Rectal smooth muscle tissue (tissue), 1 donor: ENCODE data around the gene NPAS2.
A peak's percentile ranks its signal among the peaks of the same experiment; 100 is the strongest.

Source experiments
- H3K27ac ChIP-seq: one replicate; pipeline ENCODE4 v1.7.0; 2013; ENCODE audit warnings: low read depth, low read length, inconsistent platforms
- H3K27me3 ChIP-seq: one replicate; pipeline ENCODE4 v1.7.0; 2013; ENCODE audit warnings: low read length; ENCODE audit not compliant: control insufficient read depth, insufficient read depth
- H3K36me3 ChIP-seq: one replicate; pipeline ENCODE4 v1.7.0; 2013; ENCODE audit warnings: low read length; ENCODE audit not compliant: control insufficient read depth, insufficient read depth
- H3K4me1 ChIP-seq: one replicate; pipeline ENCODE4 v1.7.0; 2013; ENCODE audit warnings: low read length; ENCODE audit not compliant: control insufficient read depth, insufficient read depth
- H3K4me3 ChIP-seq: one replicate; pipeline ENCODE4 v1.7.0; 2013; ENCODE audit warnings: low read length
- H3K9ac ChIP-seq: one replicate; pipeline ENCODE4 v1.7.0; 2013; ENCODE audit warnings: low read length

NPAS2 gene

GRCh38 chr2:100831831-100832230 is 11.9 kb downstream of the NPAS2 start:
- H3K27ac ChIP-seq: no peak overlapping the region

DNA sequence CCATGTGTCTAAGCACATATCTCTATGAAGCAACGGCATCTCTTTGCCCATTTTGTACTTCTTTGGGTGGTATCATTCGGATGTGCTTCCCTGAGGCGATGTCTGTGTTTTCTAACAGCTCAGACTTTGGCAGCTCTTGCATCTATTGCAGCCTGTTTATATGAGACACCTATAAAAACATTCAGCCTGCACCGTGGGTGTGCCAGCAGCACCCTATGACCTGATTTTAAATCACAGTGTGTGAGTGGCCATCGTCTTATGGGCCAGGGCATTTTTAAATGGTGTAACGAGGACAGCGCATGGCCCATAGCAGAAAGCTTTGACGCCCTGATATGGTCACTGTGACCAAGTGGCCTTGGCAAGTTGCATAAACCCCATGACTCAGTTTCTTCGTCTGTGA is 12.9 kb downstream of the NPAS2 start:
- Histone ChIP-seq H3K4me3 (no peak overlapping the region), H3K4me1 (peaks cover 13% of the 10 kb centered on the region), H3K27me3 (no peaks in the 10 kb centered on the region), H3K27ac (peak overlapping the region; percentile 3), H3K9ac (no peak overlapping the region), H3K36me3 (no peaks in the 10 kb centered on the region)

More at GRCh38 chr2:100831831-100832230, 11.9 kb downstream of the NPAS2 start:
- H3K4me3 ChIP-seq: no peak overlapping the region
- H3K9ac ChIP-seq: no peak overlapping the region
- H3K36me3 ChIP-seq: no peaks in the 10 kb centered on the region
- H3K4me1 ChIP-seq: peaks cover 13% of the 10 kb centered on the region
- no peaks in the 10 kb centered on the region for H3K27me3 ChIP-seq

- Histone ChIP-seq H3K4me1 (peaks cover 13% of the 10 kb centered on the region), H3K27ac (no peak overlapping the region), H3K4me3 (no peak overlapping the region), H3K27me3 (no peaks in the 10 kb centered on the region), H3K9ac (no peak overlapping the region), H3K36me3 (no peaks in the 10 kb centered on the region)
Observed at GRCh38 chr2:100833331-100833730, 13.4 kb downstream of the NPAS2 start.

GRCh38 chr2:100834221-100834620 is 14.3 kb downstream of the NPAS2 start:
- H3K27ac ChIP-seq: no peak overlapping the region
- no peak overlapping the region for H3K4me3 ChIP-seq
- no peaks in the 10 kb centered on the region for H3K27me3 ChIP-seq
- H3K36me3 ChIP-seq: no peaks in the 10 kb centered on the region
- peaks cover 13% of the 10 kb centered on the region for H3K4me1 ChIP-seq
- H3K9ac ChIP-seq: no peak overlapping the region

GRCh38 chr2:100835006-100835659 is 15.2 kb downstream of the NPAS2 start:
- Histone ChIP-seq H3K27me3 (no peaks in the 10 kb centered on the region), H3K36me3 (no peaks in the 10 kb centered on the region), H3K4me3 (no peak overlapping the region), H3K9ac (no peak overlapping the region), H3K4me1 (peaks cover 13% of the 10 kb centered on the region), H3K27ac (no peak overlapping the region)

DNA sequence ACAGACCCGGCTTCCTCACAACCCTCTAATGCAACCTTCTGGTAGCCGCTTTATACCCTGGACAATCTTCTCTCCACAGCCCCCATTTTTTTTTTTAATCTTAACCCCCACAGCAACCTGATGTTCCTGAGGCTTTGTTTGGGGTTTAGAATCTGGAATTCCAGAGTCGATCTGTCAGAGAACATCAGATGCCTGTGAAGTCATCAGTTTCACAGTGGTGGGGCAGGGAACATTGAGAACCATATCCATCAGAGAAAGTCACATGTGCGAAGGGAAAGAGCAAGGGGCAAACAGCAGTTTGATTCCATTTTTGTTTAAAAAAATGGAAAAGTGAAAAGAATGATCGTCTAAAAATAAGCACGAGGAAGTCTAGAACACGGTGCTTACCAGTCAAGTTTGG is 20.6 kb downstream of the NPAS2 start:
- H3K27ac ChIP-seq: no peak overlapping the region
- H3K4me1 ChIP-seq: peaks cover 3% of the 10 kb centered on the region
- no peak overlapping the region for H3K4me3 ChIP-seq
- H3K36me3 ChIP-seq: no peaks in the 10 kb centered on the region
- no peaks in the 10 kb centered on the region for H3K27me3 ChIP-seq
- H3K9ac ChIP-seq: no peak overlapping the region

- peaks cover 3% of the 10 kb centered on the region for H3K4me1 ChIP-seq
- peaks cover 2% of the 10 kb centered on the region for H3K36me3 ChIP-seq
- H3K27ac ChIP-seq: no peak overlapping the region
- H3K27me3 ChIP-seq: no peaks in the 10 kb centered on the region
- no peak overlapping the region for H3K4me3 ChIP-seq
- H3K9ac ChIP-seq: no peak overlapping the region
Observed at GRCh38 chr2:100842241-100842922, 22.4 kb downstream of the NPAS2 start.

GRCh38 chr2:100844514-100844913 is 24.6 kb downstream of the NPAS2 start:
- H3K9ac ChIP-seq: no peak overlapping the region
- H3K27ac ChIP-seq: no peak overlapping the region
- H3K27me3 ChIP-seq: no peaks in the 10 kb centered on the region
- H3K4me1 ChIP-seq: peaks cover 3% of the 10 kb centered on the region
- H3K4me3 ChIP-seq: no peak overlapping the region
- peaks cover 2% of the 10 kb centered on the region for H3K36me3 ChIP-seq

GRCh38 chr2:100845141-100845991 is 25.4 kb downstream of the NPAS2 start:
- H3K27me3 ChIP-seq: no peaks in the 10 kb centered on the region
- H3K27ac ChIP-seq: no peak overlapping the region
- H3K9ac ChIP-seq: no peak overlapping the region
- peaks cover 2% of the 10 kb centered on the region for H3K36me3 ChIP-seq
- H3K4me1 ChIP-seq: peaks cover 3% of the 10 kb centered on the region
- H3K4me3 ChIP-seq: no peak overlapping the region

DNA sequence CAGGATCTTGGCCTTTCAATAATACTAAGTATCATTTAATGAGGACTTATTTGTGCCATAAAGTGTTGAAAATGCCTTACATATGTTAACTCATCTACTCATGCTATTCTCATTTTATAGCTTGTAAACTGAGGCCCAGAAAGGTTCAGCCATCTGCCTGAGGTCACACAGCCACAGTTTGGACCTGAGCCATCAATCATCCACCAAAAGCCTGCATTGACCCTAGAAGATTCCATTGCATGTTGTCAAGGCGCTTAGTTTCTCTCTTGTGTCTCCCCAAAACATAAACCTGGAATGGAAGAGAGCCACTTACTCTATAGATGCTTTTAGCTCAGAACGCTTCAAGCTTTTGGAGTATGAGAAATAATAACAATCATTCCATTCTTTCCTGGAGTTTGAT is 26.8 kb downstream of the NPAS2 start:
- Histone ChIP-seq H3K27me3 (no peaks in the 10 kb centered on the region), H3K9ac (no peak overlapping the region), H3K27ac (no peak overlapping the region), H3K4me1 (peaks cover 3% of the 10 kb centered on the region), H3K36me3 (peaks cover 2% of the 10 kb centered on the region), H3K4me3 (no peak overlapping the region)

DNA sequence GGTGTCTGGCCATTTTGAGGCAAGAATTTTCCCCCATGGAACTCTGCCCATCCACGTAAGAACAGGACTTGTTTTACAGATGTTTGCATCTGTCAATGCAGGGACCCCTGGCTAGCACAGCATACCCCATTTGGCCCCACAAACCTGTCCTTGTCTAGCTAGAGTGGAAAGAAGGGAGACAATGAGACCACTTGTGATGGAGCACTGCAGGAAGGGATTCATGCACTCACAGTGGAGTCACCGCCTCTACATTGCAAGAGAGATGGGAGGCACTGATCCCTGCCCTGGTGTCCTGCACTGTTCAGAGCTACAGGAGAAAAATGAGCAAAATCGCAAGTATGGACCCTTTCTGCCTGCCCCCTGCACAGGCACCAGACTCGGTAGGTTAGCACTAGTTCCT is 32.5 kb downstream of the NPAS2 start:
- no peaks in the 10 kb centered on the region for H3K4me1 ChIP-seq
- no peaks in the 10 kb centered on the region for H3K27me3 ChIP-seq
- H3K9ac ChIP-seq: no peak overlapping the region
- H3K36me3 ChIP-seq: no peaks in the 10 kb centered on the region
- H3K4me3 ChIP-seq: no peak overlapping the region
- no peak overlapping the region for H3K27ac ChIP-seq

DNA sequence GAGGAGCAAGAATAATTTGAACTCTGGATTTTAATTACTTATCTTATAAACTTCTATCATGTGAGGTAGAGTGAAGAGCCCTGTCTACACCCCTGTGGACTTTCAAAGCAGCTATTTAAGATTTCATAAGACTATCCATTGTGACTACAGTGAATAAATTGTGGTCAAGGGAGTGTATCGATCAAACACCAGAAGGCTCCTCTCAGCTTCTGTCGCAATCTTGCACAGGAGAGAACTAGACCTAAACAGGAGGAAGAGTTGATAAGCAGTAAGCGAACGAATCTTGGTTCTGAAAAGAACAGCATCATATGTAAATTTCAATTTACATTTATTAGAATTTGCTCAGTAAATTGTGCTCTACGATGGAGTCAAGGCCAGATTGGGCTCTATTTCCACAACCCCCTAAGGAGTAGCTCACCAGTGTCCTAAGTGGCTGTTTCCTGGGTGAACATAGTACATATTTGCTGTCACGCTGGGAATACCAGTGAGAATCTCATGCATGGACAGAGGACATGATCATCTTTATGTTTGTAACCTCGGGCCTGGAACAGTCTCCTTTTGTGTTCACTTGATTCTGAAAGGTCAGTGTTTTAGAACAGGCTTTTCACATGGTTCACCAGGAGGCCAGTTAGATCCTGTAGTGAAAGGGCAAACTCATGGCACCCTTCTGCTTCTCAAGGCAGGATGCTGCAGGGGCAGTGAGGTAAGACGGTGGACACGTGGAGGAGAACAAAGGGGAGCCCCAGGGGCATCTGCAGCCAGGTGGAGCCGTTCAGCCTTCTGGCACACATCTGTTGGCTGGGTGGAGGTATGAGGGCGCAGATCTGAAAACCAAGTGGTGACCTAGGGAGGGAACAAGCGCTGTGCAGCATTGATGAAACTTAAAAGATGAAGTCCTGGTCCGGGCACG is 33.3 kb downstream of the NPAS2 start:
- Histone ChIP-seq H3K36me3 (no peaks in the 10 kb centered on the region), H3K9ac (no peak overlapping the region), H3K4me1 (no peaks in the 10 kb centered on the region), H3K27me3 (no peaks in the 10 kb centered on the region), H3K27ac (no peak overlapping the region), H3K4me3 (no peak overlapping the region)
